ENCODE data around the gene CCNF. TPM values are rescaled to one million over a fixed set of nuclear protein-coding genes. Genes with fewer than 3 reads are reported as not detected.
A peak's percentile ranks its signal among the peaks of the same experiment; 100 is the strongest.

The CCNF gene
- total RNA-seq, 1 donor: 26.8 TPM

GRCh38 chr16:2467528-2468232 is 38.4 kb downstream of the CCNF start:
- peak overlapping the region; percentile 57 for H3K4me3 ChIP-seq (ENCODE audit: low read depth, low read length)
- TF ChIP-seq CTCF (IDR thresholded peaks at IDR 0.05; ENCODE audit: insufficient read depth, low read depth, low read length): no peak
- DNase-seq (ENCODE audit: low read depth): peak; percentile 70

GRCh38 chr16:2468233-2468724 is 39.0 kb downstream of the CCNF start:
- H3K4me3 ChIP-seq (ENCODE audit: low read depth, low read length): peak overlapping the region; percentile 57
- peak; percentile 19 for DNase-seq (ENCODE audit: low read depth)

GRCh38 chr16:2468725-2469398 is 39.6 kb downstream of the CCNF start:
- DNase-seq (ENCODE audit: low read depth): no peak
- no peak for TF ChIP-seq CTCF (IDR thresholded peaks at IDR 0.05; ENCODE audit: insufficient read depth, low read depth, low read length)
- peak overlapping the region; percentile 57 for H3K4me3 ChIP-seq (ENCODE audit: low read depth, low read length)

More at GRCh38 chr16:2468233-2468724, 39.0 kb downstream of the CCNF start:
- no peak for TF ChIP-seq CTCF (IDR thresholded peaks at IDR 0.05; ENCODE audit: insufficient read depth, low read depth, low read length)

- TF ChIP-seq CTCF (IDR thresholded peaks at IDR 0.05; ENCODE audit: insufficient read depth, low read depth, low read length): no peak
- no peak overlapping the region for H3K4me3 ChIP-seq (ENCODE audit: low read depth, low read length)
- no peak for DNase-seq (ENCODE audit: low read depth)
These were observed 40.4 kb downstream of the CCNF start for GRCh38 chr16:2469399-2470233.

GRCh38 chr16:2470234-2470601 is 41.0 kb downstream of the CCNF start:
- no peak overlapping the region for H3K4me3 ChIP-seq (ENCODE audit: low read depth, low read length)
- no peak for TF ChIP-seq CTCF (IDR thresholded peaks at IDR 0.05; ENCODE audit: insufficient read depth, low read depth, low read length)
- no peak for DNase-seq (ENCODE audit: low read depth)

GRCh38 chr16:2470603-2471015 is 41.4 kb downstream of the CCNF start:
- DNase-seq (ENCODE audit: low read depth): no peak
- H3K4me3 ChIP-seq (ENCODE audit: low read depth, low read length): no peak overlapping the region
- no peak for TF ChIP-seq CTCF (IDR thresholded peaks at IDR 0.05; ENCODE audit: insufficient read depth, low read depth, low read length)
